Astrocyte (in vitro differentiated cells and primary cell): ENCODE results near the gene SEMA3F.

Source experiments
- EZH2 ChIP-seq: IDR thresholded peaks from 2 replicates; pipeline ENCODE4 v1.6.1; 2012; ENCODE audit warnings: mild to moderate bottlenecking, low read length, inconsistent platforms; ENCODE audit not compliant: insufficient read depth
- TF ChIP-seq, protein P1 (sequence below): IDR thresholded peaks from 2 replicates; pipeline ENCODE4 v1.5.1; 2011; ENCODE audit warnings: low read depth, mild to moderate bottlenecking, inconsistent platforms, low read length, moderate library complexity; ENCODE audit not compliant: insufficient read depth

- TF ChIP-seq, protein P1, sequence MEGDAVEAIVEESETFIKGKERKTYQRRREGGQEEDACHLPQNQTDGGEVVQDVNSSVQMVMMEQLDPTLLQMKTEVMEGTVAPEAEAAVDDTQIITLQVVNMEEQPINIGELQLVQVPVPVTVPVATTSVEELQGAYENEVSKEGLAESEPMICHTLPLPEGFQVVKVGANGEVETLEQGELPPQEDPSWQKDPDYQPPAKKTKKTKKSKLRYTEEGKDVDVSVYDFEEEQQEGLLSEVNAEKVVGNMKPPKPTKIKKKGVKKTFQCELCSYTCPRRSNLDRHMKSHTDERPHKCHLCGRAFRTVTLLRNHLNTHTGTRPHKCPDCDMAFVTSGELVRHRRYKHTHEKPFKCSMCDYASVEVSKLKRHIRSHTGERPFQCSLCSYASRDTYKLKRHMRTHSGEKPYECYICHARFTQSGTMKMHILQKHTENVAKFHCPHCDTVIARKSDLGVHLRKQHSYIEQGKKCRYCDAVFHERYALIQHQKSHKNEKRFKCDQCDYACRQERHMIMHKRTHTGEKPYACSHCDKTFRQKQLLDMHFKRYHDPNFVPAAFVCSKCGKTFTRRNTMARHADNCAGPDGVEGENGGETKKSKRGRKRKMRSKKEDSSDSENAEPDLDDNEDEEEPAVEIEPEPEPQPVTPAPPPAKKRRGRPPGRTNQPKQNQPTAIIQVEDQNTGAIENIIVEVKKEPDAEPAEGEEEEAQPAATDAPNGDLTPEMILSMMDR, result no peak
- TF ChIP-seq EZH2, result no peak
These were observed 16.6 kb upstream of the SEMA3F start for GRCh38 chr3:50138266-50139200.
